ENCODE results near the gene CABP1. TPM values are rescaled to one million over a fixed set of nuclear protein-coding genes. Genes with fewer than 3 reads are reported as not detected.

CABP1 gene
- total and polyA plus RNA-seq, 10 of the 15 experiments (the other 5 are each of a cell fraction or from before 2014, with no cell fraction given): 0.16 to 2.4 (median 0.80) TPM; not detected in 2

GRCh38 chr12:120686151-120686689 is 45.8 kb downstream of the CABP1 start (continued):
- peak; percentile 31; the same call in 1 of the 2 replicates for TF ChIP-seq IRF3 (IDR thresholded peaks at IDR 0.05)
- peak; percentile 91 for TF ChIP-seq RELB (IDR thresholded peaks at IDR 0.05; ENCODE audit: low read depth)
- TF ChIP-seq ZBED1 (IDR thresholded peaks at IDR 0.05; ENCODE audit: borderline replicate concordance): no peak
- peak; percentile 37; the same call in 1 of the 2 replicates for TF ChIP-seq NRF1 (conservative IDR thresholded peaks at IDR 0.05; ENCODE audit: low read depth, low read length)
- TF ChIP-seq PKNOX1 (IDR thresholded peaks at IDR 0.05): no peak
- TF ChIP-seq ZNF592 (IDR thresholded peaks at IDR 0.05): no peak
- TF ChIP-seq DPF2 (IDR thresholded peaks at IDR 0.05): peak; percentile 73
- TF ChIP-seq BCLAF1 (IDR thresholded peaks at IDR 0.05): peak; percentile 79
- TF ChIP-seq POLR2AphosphoS5 (IDR thresholded peaks at IDR 0.05; ENCODE audit: low read length): peak; percentile 77; the same call in 1 of the 2 replicates
- no peak for TF ChIP-seq NBN (IDR thresholded peaks at IDR 0.05)
- no peak for TF ChIP-seq EZH2 (IDR thresholded peaks at IDR 0.05; ENCODE audit: borderline replicate concordance, control insufficient read depth, low read depth, low read length)
- peak; percentile 20; the same call in 1 of the 2 replicates for TF ChIP-seq ATF2 (IDR thresholded peaks at IDR 0.05; ENCODE audit: low read length)
- peak; percentile 83 for TF ChIP-seq JUND (IDR thresholded peaks at IDR 0.05; ENCODE audit: low read depth, low read length)
- TF ChIP-seq FOS (IDR thresholded peaks at IDR 0.05; ENCODE audit: borderline replicate concordance, extremely low read depth, insufficient read length): no peak
- no peak for TF ChIP-seq NR2C1 (IDR thresholded peaks at IDR 0.05)
- TF ChIP-seq CREM (IDR thresholded peaks at IDR 0.05; ENCODE audit: low read depth): peak; percentile 6; the same call in 1 of the 2 replicates
- TF ChIP-seq BHLHE40 (IDR thresholded peaks at IDR 0.05; ENCODE audit: borderline replicate concordance in 1 of 2, low read depth in 2 of 2, low read length in 1 of 2): peak; percentile 78 to 79
- peak; percentile 52; the same call in 1 of the 2 replicates for TF ChIP-seq HDGF (IDR thresholded peaks at IDR 0.05)
